ENCODE results near the gene FZD8. TPM values are rescaled to one million over a fixed set of nuclear protein-coding genes. Genes with fewer than 3 reads are reported as not detected.

FZD8 gene
- total RNA-seq, 1 donor from 2014 or later = 8.9 TPM

DNA sequence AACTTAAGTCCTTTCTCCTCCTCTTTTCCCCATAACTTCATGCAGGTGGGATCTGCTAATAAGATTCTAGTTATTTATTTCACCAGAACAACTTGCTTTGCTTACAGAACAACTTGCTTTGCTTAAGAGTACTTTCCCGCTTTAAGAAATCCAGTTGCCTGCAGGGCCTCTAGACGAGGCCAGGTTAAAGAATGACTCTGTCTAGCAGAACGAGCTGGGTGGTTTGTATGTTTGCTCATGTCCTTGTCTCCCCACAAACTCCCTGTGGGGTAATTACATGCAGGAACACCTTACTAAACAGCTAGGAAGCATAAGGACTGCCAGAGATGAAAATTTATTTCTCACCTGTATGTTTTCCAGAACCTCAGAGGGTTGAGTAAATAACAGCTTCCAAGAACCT, 8.8 kb upstream of the FZD8 start:
- Mint-ChIP-seq H3K9me3 (ENCODE audit: unreplicated experiment) (no peaks in the 10 kb centered on the region), H3K4me3 (ENCODE audit: unreplicated experiment) (no peak overlapping the region), H3K27ac (ENCODE audit: unreplicated experiment) (no peak overlapping the region), H3K36me3 (ENCODE audit: unreplicated experiment) (no peaks in the 10 kb centered on the region), H3K4me1 (ENCODE audit: low read depth, unreplicated experiment) (peaks cover 3% of the 10 kb centered on the region), H3K27me3 (ENCODE audit: unreplicated experiment) (peaks cover 1% of the 10 kb centered on the region)
- no peak for TF ChIP-seq CTCF (IDR thresholded peaks at IDR 0.05; ENCODE audit: partially characterized antibody, unreplicated experiment)
- no peak for DNase-seq

- H3K9me3 Mint-ChIP-seq (ENCODE audit: unreplicated experiment) = peaks cover 3% of the 10 kb centered on the region
- no peak for DNase-seq
- H3K4me3 Mint-ChIP-seq (ENCODE audit: unreplicated experiment) = peak overlapping the region; percentile 87
- peaks cover 9% of the 10 kb centered on the region for H3K27me3 Mint-ChIP-seq (ENCODE audit: unreplicated experiment)
- TF ChIP-seq CTCF (IDR thresholded peaks at IDR 0.05; ENCODE audit: partially characterized antibody, unreplicated experiment) = no peak
- no peaks in the 10 kb centered on the region for H3K36me3 Mint-ChIP-seq (ENCODE audit: unreplicated experiment)
- H3K27ac Mint-ChIP-seq (ENCODE audit: unreplicated experiment) = no peak overlapping the region
- peaks cover 10% of the 10 kb centered on the region for H3K4me1 Mint-ChIP-seq (ENCODE audit: low read depth, unreplicated experiment)
Observed at GRCh38 chr10:35644050-35644950, 2.2 kb upstream of the FZD8 start.

GRCh38 chr10:35643151-35644049, 1.3 kb upstream of the FZD8 start:
- H3K27me3 Mint-ChIP-seq (ENCODE audit: unreplicated experiment) = peaks cover 14% of the 10 kb centered on the region

GRCh38 chr10:35642793-35643114, 658 bp upstream of the FZD8 start:
- Mint-ChIP-seq H3K9me3 (ENCODE audit: unreplicated experiment) (peaks cover 5% of the 10 kb centered on the region), H3K4me3 (ENCODE audit: unreplicated experiment) (peak overlapping the region; percentile 88), H3K27ac (ENCODE audit: unreplicated experiment) (no peak overlapping the region), H3K4me1 (ENCODE audit: low read depth, unreplicated experiment) (peaks cover 12% of the 10 kb centered on the region), H3K36me3 (ENCODE audit: unreplicated experiment) (no peaks in the 10 kb centered on the region), H3K27me3 (ENCODE audit: unreplicated experiment) (peaks cover 14% of the 10 kb centered on the region)
- DNase-seq = no peak
- TF ChIP-seq CTCF (IDR thresholded peaks at IDR 0.05; ENCODE audit: partially characterized antibody, unreplicated experiment) = no peak

More at GRCh38 chr10:35643151-35644049, 1.3 kb upstream of the FZD8 start:
- Mint-ChIP-seq H3K36me3 (ENCODE audit: unreplicated experiment) (no peaks in the 10 kb centered on the region), H3K4me3 (ENCODE audit: unreplicated experiment) (peak overlapping the region; percentile 88), H3K4me1 (ENCODE audit: low read depth, unreplicated experiment) (peaks cover 10% of the 10 kb centered on the region), H3K27ac (ENCODE audit: unreplicated experiment) (no peak overlapping the region), H3K9me3 (ENCODE audit: unreplicated experiment) (peaks cover 5% of the 10 kb centered on the region)
- DNase-seq = peak; percentile 60
- no peak for TF ChIP-seq CTCF (IDR thresholded peaks at IDR 0.05; ENCODE audit: partially characterized antibody, unreplicated experiment)
